GM10248 (cell line): ENCODE data around the gene WDR41.
"Not testable (repeated sequence)": the region's sequence is repeated elsewhere in the genome, so short reads cannot be mapped to it uniquely, and the experiment has no call there.

Experiments
- CTCF ChIA-PET: fragments of 300-600 bp; sonication (Branson Sonifier 250); formaldehyde crosslinking; extraction: SDS; loops from one replicate; lab custom pipeline; 2021; ENCODE audit warnings: antibody characterized with exemption; lab: Yijun Ruan, JAX
- POLR2A ChIA-PET: fragments of 350-650 bp; sonication (Branson Sonifier 250); formaldehyde crosslinking; extraction: SDS; loops from one replicate; lab custom pipeline; 2020; ENCODE audit warnings: antibody characterized with exemption; lab: Yijun Ruan, JAX
- DNase-seq: peaks from one replicate; pipeline ENCODE4 v3.0.0; 2012; ENCODE audit errors: extremely low spot score
- TF ChIP-seq, protein P1 (sequence below): IDR thresholded peaks from 2 replicates; pipeline ENCODE4 v1.5.1; 2012; ENCODE audit warnings: mild to moderate bottlenecking, low read depth; ENCODE audit errors: extremely low read depth, missing control alignments, control extremely low read depth

The WDR41 gene

DNA sequence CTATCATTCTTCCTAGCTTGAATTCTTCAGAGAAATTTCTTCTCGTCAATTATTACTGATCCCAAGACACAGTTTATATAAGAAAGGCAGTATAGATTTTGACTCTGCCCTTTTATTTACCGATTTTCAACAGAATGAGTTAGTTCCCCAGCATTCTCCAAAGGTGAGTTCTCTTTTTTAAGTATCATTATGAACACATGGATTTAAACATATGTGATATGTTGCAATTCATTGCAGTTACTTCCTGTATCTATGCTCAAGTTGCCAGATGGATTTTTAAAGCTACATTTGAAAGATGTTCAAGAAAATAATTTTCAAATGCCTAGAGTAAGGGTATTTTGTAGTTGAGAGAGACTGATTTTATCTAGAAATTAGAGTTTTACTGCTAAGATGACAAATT, 8.4 kb downstream of the WDR41 start:
- ChIA-PET POLR2A (no interaction called here), CTCF (interaction anchor here (1.1 to 3.9 kb wide), 3 partner anchors 9 to 163 kb away, joined by 4 to 33 read pairs (median 6); partner anchors contain the start of gene WDR41)
- no peak for DNase-seq
- TF ChIP-seq, protein P1, sequence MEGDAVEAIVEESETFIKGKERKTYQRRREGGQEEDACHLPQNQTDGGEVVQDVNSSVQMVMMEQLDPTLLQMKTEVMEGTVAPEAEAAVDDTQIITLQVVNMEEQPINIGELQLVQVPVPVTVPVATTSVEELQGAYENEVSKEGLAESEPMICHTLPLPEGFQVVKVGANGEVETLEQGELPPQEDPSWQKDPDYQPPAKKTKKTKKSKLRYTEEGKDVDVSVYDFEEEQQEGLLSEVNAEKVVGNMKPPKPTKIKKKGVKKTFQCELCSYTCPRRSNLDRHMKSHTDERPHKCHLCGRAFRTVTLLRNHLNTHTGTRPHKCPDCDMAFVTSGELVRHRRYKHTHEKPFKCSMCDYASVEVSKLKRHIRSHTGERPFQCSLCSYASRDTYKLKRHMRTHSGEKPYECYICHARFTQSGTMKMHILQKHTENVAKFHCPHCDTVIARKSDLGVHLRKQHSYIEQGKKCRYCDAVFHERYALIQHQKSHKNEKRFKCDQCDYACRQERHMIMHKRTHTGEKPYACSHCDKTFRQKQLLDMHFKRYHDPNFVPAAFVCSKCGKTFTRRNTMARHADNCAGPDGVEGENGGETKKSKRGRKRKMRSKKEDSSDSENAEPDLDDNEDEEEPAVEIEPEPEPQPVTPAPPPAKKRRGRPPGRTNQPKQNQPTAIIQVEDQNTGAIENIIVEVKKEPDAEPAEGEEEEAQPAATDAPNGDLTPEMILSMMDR, result no peak

DNA sequence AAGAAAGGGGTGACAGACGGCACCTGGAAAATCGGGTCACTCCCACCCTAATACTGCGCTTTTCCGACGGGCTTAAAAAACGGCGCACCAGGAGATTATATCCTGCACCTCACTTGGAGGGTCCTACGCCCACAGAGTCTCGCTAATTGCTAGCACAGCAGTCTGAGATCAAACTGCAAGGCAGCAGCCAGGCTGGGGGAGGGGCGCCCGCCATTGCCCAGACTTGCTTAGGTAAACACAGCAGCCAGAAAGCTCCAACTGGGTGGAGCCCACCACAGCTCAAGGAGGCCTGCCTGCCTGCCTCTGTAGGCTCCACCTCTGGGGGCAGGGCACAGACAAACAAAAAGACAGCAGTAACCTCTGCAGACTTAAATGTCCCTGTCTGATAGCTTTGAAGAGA, 17.1 kb downstream of the WDR41 start:
- DNase-seq, CTCF ChIA-PET, POLR2A ChIA-PET: not testable (repeated sequence)

DNA sequence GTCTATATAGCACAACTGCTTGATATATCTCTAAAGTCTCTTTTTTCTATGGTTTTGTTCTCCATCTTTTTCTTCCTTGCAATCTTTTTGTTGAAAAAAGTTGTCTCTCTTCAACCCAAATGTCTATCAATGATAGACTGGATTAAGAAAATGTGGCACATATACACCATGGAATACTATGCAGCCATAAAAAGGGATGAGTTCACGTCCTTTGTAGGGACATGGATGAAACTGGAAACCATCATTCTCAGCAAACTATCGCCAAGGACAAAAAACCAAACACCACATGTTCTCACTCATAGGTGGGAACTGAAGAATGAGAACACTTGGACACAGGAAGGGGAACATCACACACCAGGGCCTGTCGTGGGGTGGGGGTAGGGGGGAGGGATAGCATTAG, 23.2 kb downstream of the WDR41 start:
- CTCF ChIA-PET, DNase-seq, POLR2A ChIA-PET: not testable (repeated sequence)

DNA sequence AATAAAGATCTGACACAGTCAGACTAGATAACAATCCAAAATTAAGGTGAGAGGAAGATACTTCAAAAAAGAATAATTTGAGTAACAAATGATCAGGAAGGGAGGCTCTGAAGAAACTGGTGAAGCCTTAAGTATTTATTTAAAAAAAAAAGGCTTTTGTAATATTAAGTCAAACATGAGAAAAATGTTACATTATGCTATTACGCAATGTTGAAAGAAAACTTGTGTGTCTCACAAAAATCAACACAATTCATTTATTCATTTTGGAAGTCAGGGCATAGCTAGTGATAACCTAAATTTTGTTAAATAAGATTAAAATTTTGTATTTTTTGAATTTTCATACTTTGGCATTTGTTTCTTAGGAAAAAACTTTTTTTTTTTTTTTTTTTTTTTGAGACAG, 28.2 kb downstream of the WDR41 start:
- POLR2A ChIA-PET, result no interaction called here
- no peak for DNase-seq
- TF ChIP-seq, protein P1, result no peak
- CTCF ChIA-PET, result interaction anchor here (1.4 to 3.9 kb wide), 3 partner anchors 20 to 38 kb away, joined by 4 to 19 read pairs (median 6); partner anchors contain the start of gene WDR41

DNA sequence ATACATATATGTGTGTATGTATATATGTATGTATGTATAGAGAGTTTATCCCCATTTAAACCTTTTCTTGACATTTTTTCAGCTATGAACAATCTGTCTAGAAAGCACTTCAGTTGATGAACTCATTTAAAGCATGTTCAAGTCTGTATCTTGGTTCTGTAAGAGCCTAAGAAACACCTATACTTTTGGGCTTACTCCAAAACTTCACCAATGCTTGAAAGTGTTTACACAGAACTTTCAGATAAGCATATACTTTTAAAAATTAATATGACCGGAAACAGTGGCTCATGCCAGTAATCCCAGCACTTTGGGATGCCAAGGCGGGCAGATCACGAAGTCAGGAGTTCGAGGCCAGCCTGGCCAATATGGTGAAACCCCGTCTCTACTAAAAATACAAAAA, 30.8 kb downstream of the WDR41 start:
- ChIA-PET POLR2A (no interaction called here), CTCF (interaction anchor here (1.8 kb wide), 2 partner anchors 25 to 31 kb away, joined by 4 to 9 read pairs; partner anchors contain the start of gene WDR41)
- DNase-seq, result no peak
- TF ChIP-seq, protein P1, result no peak

DNA sequence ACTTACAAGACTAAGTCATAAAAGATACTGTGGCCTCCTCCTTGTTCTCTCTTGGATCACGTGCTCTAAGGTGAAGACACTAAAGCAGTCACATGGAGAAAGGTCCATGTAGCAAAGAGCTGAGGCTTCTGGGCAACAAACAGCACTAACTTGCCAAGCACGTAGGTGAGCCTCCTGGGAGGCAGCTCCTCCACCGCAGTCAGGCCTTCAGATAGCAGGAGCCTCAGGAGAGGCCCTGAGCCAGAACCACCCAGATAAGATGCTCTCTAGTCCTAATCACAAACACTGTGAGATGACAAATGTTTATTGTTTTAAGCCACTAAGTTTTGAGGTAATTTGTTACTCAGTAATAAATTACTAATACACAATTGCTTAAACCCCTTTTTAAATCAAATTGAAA, 38.0 kb downstream of the WDR41 start:
- DNase-seq, result no peak
- TF ChIP-seq, protein P1, result no peak
- ChIA-PET POLR2A (no interaction called here), CTCF (interaction anchor here (1.1 kb wide), 1 partner anchor 9 kb away, joined by 3 read pairs; no protein-coding TSS in a partner anchor)

DNA sequence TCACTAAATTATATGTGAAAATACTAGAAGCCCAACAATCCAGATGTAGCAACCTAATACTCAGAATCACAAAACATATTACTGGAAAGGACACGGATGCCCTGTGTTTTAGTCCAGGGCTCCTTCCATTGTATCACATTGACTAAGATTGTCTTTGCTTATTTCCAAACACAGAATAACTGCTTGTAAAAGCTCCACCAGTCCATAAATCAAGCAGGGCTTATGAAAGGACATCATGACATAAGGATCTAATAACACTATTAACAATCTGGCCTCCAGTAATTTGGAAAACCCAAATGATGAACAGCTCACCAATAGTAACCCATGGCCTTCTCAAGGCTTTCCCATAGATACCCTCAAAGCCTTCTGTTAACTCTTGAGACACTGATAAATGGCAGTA, 39.8 kb downstream of the WDR41 start:
- ChIA-PET CTCF (no interaction called here), POLR2A (no interaction called here)
- TF ChIP-seq, protein P1, result no peak
- no peak for DNase-seq

DNA sequence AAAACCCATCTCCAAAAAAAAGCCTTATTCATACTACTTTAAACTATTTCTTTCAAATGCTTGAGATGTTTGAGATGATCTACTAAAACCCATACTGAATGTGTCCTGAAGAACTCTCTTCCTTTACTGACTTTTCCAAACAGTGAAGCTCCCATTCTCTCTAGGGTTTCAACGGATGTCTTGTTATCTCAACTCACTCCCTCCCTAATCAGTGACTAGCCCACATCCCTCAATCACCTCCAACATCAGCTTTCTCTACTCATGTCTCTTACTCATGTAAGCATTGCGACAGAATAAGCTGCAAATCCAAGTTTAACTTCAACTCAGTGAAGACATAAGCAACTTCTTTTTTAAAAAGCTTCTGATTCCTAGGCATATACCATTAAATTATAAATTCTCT, 42.1 kb downstream of the WDR41 start:
- DNase-seq, result no peak
- TF ChIP-seq, protein P1, result no peak
- ChIA-PET CTCF (no interaction called here), POLR2A (no interaction called here)
